HepG2 (cell line): ENCODE measurements around the gene SPAM1. TPM values are rescaled to one million over a fixed set of nuclear protein-coding genes. Genes with fewer than 3 reads are reported as not detected.

ENCODE experiments used
- ATAC-seq: fragments of 200-7000 bp; cut with Tn5 transposase; 3 replicates; pipeline ENCODE4 v1.9.1; 2020; ENCODE audit warnings: mild to moderate bottlenecking, moderate library complexity
- BruUV-seq: library from RNA; stranded (reverse); fragments of 400-500 nt; replicated peaks from 2 replicates; lab custom pipeline; 2021; lab: Mats Ljungman, UMichigan
- CTCF ChIA-PET: fragments of 300-600 bp; formaldehyde crosslinking; extraction: SDS; loops from one replicate; lab custom pipeline; 2021; ENCODE audit warnings: low total read pairs, inconsistent platforms, low intra/inter-chr PET ratio; lab: Yijun Ruan, JAX
- POLR2A ChIA-PET: fragments of 350-600 bp; sonication (Branson Sonifier 250); formaldehyde crosslinking; loops from one replicate; lab custom pipeline; 2020; ENCODE audit warnings: antibody characterized with exemption, inconsistent platforms; lab: Yijun Ruan, JAX
- DNase-seq: peaks from one replicate; pipeline ENCODE4 v3.0.0-alpha.2; 2015; ENCODE audit warnings: low spot score
- FAIRE-seq: peaks from 3 replicates; lab custom pipeline; 2011; peaks lifted over from hg19 to GRCh38; lab: Jason Lieb, UNC
- H2AFZ ChIP-seq: one replicate; pipeline ENCODE4 v1.6.1; 2011; ENCODE audit warnings: low read length, inconsistent platforms
- H3K27ac ChIP-seq: fragments of 300-600 bp; 3 replicates; pipeline ENCODE4 v1.8.0; 2011; ENCODE audit warnings: mixed run types, mild to moderate bottlenecking, mixed read lengths, low read length, inconsistent platforms; ENCODE audit not compliant: insufficient read depth; ENCODE audit errors: extremely low read length
- H3K27me3 ChIP-seq, 2 experiments: fragments of 200-600 bp in 1 of 2; 2 replicates in 1 of 2; 3 replicates in 1 of 2; pipeline versions ENCODE4 v1.6.0 to v1.8.0; 2011; ENCODE audit warnings: low read length in 2 of 2, mild to moderate bottlenecking in 2 of 2, moderate library complexity in 2 of 2, inconsistent platforms in 1 of 2; ENCODE audit not compliant: insufficient read depth in 2 of 2, control insufficient read depth in 1 of 2
- H3K36me3 ChIP-seq, 2 experiments: fragments of 200-600 bp in 1 of 2; replicated peaks in 1 of 2; 2 replicates in 1 of 2; 3 replicates in 1 of 2; pipeline versions ENCODE4 v1.5.1 to v1.8.0; 2011; ENCODE audit warnings: low read length in 2 of 2, inconsistent platforms in 1 of 2; ENCODE audit not compliant: insufficient read depth in 2 of 2, control insufficient read depth in 1 of 2
- H3K4me1 ChIP-seq: 2 replicates; pipeline ENCODE4 v1.5.1; 2012; ENCODE audit warnings: low read length, inconsistent platforms; ENCODE audit not compliant: insufficient read depth
- H3K4me2 ChIP-seq: 2 replicates; pipeline ENCODE4 v1.6.0; 2011; ENCODE audit warnings: low read depth, low read length, inconsistent platforms
- H3K4me3 ChIP-seq, 3 experiments: fragments of 200-600 bp in 1 of 3; sonication (generic), shearing (Covaris generic) in 1 of 3; replicated peaks in 1 of 3; 2 replicates each; pipeline ENCODE4 v1.5.1; 2011 to 2016; ENCODE audit warnings: low read length in 3 of 3, inconsistent platforms in 2 of 3, low read depth in 2 of 3, mild to moderate bottlenecking in 2 of 3, control low read depth in 1 of 3, mixed read lengths in 1 of 3; ENCODE audit not compliant: insufficient read depth in 1 of 3
- H3K79me2 ChIP-seq: one replicate; pipeline ENCODE4 v1.6.1; 2011; ENCODE audit warnings: low read length, inconsistent platforms; ENCODE audit not compliant: insufficient read depth
- H3K9ac ChIP-seq: 2 replicates; pipeline ENCODE4 v1.6.0; 2011; ENCODE audit warnings: mild to moderate bottlenecking, low read depth, low read length, inconsistent platforms; ENCODE audit not compliant: insufficient read depth
- H3K9me3 ChIP-seq: 2 replicates; pipeline ENCODE4 v1.5.1; 2012; ENCODE audit warnings: mild to moderate bottlenecking, low read length
- H4K20me1 ChIP-seq: 2 replicates; pipeline ENCODE4 v1.6.0; 2011; ENCODE audit warnings: inconsistent platforms, mild to moderate bottlenecking, low read length, moderate library complexity; ENCODE audit not compliant: insufficient read depth
- ZNF10 ChIP-seq: sonication (generic); formaldehyde crosslinking; IDR thresholded peaks from 2 replicates; pipeline ENCODE4 v1.4.0; 2020; ENCODE audit warnings: mild to moderate bottlenecking, low read depth, missing genetic modification reagents, borderline replicate concordance
- ZNF253 ChIP-seq: sonication (generic); formaldehyde crosslinking; IDR thresholded peaks from 2 replicates; pipeline ENCODE4 v1.8.0; 2022; ENCODE audit warnings: mild to moderate bottlenecking, missing genetic modification reagents, borderline replicate concordance
- ZNF326 ChIP-seq: sonication (generic); formaldehyde crosslinking; IDR thresholded peaks from 2 replicates; pipeline ENCODE4 v1.4.0; 2020; ENCODE audit warnings: missing genetic modification reagents, borderline replicate concordance
- WGBS: methylation state at CpG from one replicate; pipeline ENCODE4 v1.1.6; 2017; ENCODE audit warnings: low lambda C conversion rate; 5-methylcytosine and 5-hydroxymethylcytosine counted together
- in situ Hi-C: cut with HindIII; loops from 2 replicates; pipeline ENCODE4 v1.10.0; 2017; ENCODE audit warnings: low pct_unique_long_range_greater_than_20kb; ENCODE audit not compliant: extremely low pct_ligation_motif_present
- intact Hi-C: fragments of 100-400 bp; cut with micrococcal nuclease; formaldehyde crosslinking; loops from one replicate; pipeline ENCODE4 v1.10.0; 2022; ENCODE audit not compliant: unreplicated experiment
- polyA plus RNA-seq, 8 experiments: library from polyadenylated mRNA; depleted of rRNA in 3 of 8; stranded (reverse) in 7 of 8; unstranded in 1 of 8; fragments of >200 nt; fragmentation: Illumina TruSeq in 4 of 8; extraction: Trizol in 4 of 8; gene quantifications; 2 replicates each; pipeline versions ENCODE4 v1.2.1 to v1.2.3, GENCODE V29; 2011 to 2016; ENCODE audit warnings: low read depth in 4 of 8, missing spikeins in 1 of 8, mixed read lengths in 1 of 8; ENCODE audit not compliant: insufficient read depth in 1 of 8
- total RNA-seq, 5 experiments: library from RNA; depleted of rRNA; stranded (reverse); fragments of >200 nt; fragmentation: Illumina TruSeq; extraction: Trizol; gene quantifications; 2 replicates each; pipeline ENCODE4 v1.2.3, GENCODE V29; 2016; ENCODE audit warnings: low read depth in 1 of 5
- TF ChIP-seq, protein P1 (sequence below): sonication (generic); formaldehyde crosslinking; IDR thresholded peaks from 2 replicates; pipeline ENCODE4 v1.8.0; 2022; ENCODE audit warnings: missing genetic modification reagents, mild to moderate bottlenecking, moderate library complexity, borderline replicate concordance
- TF ChIP-seq, protein P2 (sequence below): sonication (generic); formaldehyde crosslinking; IDR thresholded peaks from 2 replicates; pipeline ENCODE4 v1.5.0; 2020; ENCODE audit warnings: mild to moderate bottlenecking, missing genetic modification reagents, borderline replicate concordance

SPAM1 gene
- total and polyA plus RNA-seq, 2 of the 13 experiments (the other 11 are each of a cell fraction or from before 2014, with no cell fraction given): not detected

DNA sequence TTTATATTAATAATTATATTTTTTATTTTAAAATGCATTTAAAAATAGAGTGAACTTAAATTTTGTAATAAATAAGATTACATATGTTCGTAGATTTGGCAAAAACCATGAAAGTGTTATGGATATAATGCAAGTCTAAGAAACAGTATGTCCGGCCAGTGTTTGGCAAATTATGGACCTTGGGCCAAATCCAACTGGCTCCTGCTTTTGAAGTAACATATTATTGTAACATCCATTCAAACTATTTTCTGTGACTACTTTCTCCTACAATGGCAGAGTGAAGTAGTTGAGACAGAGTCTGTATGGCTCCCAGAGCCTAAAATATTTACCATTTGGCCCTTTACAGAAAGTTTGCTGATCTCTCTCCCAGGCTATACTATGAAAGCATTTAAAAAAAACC is 69.0 kb downstream of the SPAM1 start:
- no TSS peak for BruUV-seq
- in situ Hi-C loops: no loop called here
- Histone ChIP-seq H3K9me3 (no peaks in the 10 kb centered on the region), H3K79me2 (no peaks in the 10 kb centered on the region), H3K4me2 (no peak overlapping the region), H2AFZ (no peak overlapping the region), H3K9ac (no peak overlapping the region), H3K4me3 (no peak overlapping the region), H3K4me1 (no peaks in the 10 kb centered on the region), H3K36me3 (no peaks in the 10 kb centered on the region), H3K27me3 (no peaks in the 10 kb centered on the region; a peak in 1 of 5 replicates), H4K20me1 (no peaks in the 10 kb centered on the region), H3K27ac (no peak overlapping the region)
- CTCF ChIA-PET: no interaction called here
- DNase-seq (no peak), FAIRE-seq (no peak), ATAC-seq (no peak)
- WGBS: 5% methylated on average over 2 of the region's 2 CpGs
- TF ChIP-seq ZNF326 (CRISPR knock-in tag): no peak
- TF ChIP-seq, protein P1, sequence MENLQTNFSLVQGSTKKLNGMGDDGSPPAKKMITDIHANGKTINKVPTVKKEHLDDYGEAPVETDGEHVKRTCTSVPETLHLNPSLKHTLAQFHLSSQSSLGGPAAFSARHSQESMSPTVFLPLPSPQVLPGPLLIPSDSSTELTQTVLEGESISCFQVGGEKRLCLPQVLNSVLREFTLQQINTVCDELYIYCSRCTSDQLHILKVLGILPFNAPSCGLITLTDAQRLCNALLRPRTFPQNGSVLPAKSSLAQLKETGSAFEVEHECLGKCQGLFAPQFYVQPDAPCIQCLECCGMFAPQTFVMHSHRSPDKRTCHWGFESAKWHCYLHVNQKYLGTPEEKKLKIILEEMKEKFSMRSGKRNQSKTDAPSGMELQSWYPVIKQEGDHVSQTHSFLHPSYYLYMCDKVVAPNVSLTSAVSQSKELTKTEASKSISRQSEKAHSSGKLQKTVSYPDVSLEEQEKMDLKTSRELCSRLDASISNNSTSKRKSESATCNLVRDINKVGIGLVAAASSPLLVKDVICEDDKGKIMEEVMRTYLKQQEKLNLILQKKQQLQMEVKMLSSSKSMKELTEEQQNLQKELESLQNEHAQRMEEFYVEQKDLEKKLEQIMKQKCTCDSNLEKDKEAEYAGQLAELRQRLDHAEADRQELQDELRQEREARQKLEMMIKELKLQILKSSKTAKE: no peak
- POLR2A ChIA-PET: no interaction called here
- intact Hi-C loops: no loop called here

DNA sequence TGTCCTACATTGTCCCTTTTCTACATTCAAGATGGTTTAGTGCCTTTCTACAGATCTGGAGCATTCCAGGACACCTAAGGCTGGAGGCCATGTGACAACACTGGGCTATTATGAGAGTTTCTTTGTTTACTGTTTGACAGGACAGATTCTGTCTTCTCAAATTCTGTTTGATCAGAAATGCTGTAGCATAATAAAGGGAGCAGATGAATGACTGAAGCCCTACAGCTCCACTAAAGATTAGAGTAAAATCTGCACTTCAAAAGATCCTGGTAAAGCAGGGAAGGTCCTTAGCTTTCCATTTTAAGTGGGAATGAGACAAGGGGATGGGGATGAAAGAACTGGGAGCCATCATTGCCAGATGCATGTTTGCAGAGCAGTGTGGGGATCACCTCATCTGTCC is 69.4 kb downstream of the SPAM1 start:
- ChIA-PET CTCF (no interaction called here), POLR2A (no interaction called here)
- no peaks in the 10 kb centered on the region for H3K4me1 ChIP-seq
- DNase-seq (no peak), FAIRE-seq (no peak), ATAC-seq (no peak)
- no peaks in the 10 kb centered on the region for H4K20me1 ChIP-seq
- no peak overlapping the region for H3K4me2 ChIP-seq
- no peak overlapping the region for H3K4me3 ChIP-seq
- H2AFZ ChIP-seq: no peak overlapping the region
- H3K9me3 ChIP-seq: no peaks in the 10 kb centered on the region
- in situ Hi-C loops: no loop called here
- H3K36me3 ChIP-seq: no peaks in the 10 kb centered on the region
- BruUV-seq: no TSS peak
- H3K27me3 ChIP-seq: no peaks in the 10 kb centered on the region; a peak in 1 of 5 replicates
- no peak overlapping the region for H3K27ac ChIP-seq
- H3K9ac ChIP-seq: no peak overlapping the region
- intact Hi-C loops: no loop called here
- H3K79me2 ChIP-seq: no peaks in the 10 kb centered on the region
- no peak for TF ChIP-seq ZNF10 (CRISPR knock-in tag)
- TF ChIP-seq, protein P2, sequence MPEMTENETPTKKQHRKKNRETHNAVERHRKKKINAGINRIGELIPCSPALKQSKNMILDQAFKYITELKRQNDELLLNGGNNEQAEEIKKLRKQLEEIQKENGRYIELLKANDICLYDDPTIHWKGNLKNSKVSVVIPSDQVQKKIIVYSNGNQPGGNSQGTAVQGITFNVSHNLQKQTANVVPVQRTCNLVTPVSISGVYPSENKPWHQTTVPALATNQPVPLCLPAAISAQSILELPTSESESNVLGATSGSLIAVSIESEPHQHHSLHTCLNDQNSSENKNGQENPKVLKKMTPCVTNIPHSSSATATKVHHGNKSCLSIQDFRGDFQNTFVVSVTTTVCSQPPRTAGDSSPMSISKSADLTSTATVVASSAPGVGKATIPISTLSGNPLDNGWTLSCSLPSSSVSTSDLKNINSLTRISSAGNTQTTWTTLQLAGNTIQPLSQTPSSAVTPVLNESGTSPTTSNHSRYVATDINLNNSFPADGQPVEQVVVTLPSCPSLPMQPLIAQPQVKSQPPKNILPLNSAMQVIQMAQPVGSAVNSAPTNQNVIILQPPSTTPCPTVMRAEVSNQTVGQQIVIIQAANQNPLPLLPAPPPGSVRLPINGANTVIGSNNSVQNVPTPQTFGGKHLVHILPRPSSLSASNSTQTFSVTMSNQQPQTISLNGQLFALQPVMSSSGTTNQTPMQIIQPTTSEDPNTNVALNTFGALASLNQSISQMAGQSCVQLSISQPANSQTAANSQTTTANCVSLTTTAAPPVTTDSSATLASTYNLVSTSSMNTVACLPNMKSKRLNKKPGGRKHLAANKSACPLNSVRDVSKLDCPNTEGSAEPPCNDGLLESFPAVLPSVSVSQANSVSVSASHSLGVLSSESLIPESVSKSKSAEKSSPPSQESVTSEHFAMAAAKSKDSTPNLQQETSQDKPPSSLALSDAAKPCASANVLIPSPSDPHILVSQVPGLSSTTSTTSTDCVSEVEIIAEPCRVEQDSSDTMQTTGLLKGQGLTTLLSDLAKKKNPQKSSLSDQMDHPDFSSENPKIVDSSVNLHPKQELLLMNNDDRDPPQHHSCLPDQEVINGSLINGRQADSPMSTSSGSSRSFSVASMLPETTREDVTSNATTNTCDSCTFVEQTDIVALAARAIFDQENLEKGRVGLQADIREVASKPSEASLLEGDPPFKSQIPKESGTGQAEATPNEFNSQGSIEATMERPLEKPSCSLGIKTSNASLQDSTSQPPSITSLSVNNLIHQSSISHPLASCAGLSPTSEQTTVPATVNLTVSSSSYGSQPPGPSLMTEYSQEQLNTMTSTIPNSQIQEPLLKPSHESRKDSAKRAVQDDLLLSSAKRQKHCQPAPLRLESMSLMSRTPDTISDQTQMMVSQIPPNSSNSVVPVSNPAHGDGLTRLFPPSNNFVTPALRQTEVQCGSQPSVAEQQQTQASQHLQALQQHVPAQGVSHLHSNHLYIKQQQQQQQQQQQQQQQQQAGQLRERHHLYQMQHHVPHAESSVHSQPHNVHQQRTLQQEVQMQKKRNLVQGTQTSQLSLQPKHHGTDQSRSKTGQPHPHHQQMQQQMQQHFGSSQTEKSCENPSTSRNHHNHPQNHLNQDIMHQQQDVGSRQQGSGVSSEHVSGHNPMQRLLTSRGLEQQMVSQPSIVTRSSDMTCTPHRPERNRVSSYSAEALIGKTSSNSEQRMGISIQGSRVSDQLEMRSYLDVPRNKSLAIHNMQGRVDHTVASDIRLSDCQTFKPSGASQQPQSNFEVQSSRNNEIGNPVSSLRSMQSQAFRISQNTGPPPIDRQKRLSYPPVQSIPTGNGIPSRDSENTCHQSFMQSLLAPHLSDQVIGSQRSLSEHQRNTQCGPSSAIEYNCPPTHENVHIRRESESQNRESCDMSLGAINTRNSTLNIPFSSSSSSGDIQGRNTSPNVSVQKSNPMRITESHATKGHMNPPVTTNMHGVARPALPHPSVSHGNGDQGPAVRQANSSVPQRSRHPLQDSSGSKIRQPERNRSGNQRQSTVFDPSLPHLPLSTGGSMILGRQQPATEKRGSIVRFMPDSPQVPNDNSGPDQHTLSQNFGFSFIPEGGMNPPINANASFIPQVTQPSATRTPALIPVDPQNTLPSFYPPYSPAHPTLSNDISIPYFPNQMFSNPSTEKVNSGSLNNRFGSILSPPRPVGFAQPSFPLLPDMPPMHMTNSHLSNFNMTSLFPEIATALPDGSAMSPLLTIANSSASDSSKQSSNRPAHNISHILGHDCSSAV (CRISPR knock-in tag): no peak
- no peak for TF ChIP-seq ZNF253
